Measurements from ENCODE around the gene ELF5. TPM values are rescaled to one million over a fixed set of nuclear protein-coding genes. Genes with fewer than 3 reads are reported as not detected.

The ELF5 gene
- total RNA-seq, 1 experiment from 2014 or later: 0.11 TPM

DNA sequence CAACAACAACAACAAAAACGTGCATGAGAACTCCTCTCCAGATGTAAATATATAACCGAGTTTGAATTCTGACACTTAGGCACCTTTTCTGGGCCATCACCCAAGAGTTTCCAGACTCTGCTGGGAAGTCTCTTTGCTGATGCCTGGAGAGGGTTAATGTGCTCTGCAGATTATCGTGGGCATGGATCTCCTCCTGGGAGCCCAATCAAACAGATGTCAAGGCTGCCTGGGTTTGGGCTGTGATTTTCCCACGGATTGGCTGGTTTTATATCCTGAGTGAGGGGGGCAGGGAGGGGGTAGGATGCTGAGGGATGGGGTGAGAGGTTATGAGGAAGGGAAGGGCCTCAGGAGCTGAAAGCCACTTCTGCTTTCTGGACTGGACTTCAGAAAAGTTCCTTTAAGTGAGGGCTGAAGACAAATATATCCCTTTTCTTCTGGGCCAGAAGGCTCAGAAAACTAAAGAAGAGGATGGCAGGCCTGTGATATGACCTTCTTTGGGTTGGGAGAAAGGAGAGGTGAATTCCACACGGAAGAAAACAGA, 4.2 kb downstream of the ELF5 start:
- intact Hi-C loops (cut with micrococcal nuclease): no loop called here
- no peaks in the 10 kb centered on the region for H3K9me3 ChIP-seq (ENCODE audit: low read length)

DNA sequence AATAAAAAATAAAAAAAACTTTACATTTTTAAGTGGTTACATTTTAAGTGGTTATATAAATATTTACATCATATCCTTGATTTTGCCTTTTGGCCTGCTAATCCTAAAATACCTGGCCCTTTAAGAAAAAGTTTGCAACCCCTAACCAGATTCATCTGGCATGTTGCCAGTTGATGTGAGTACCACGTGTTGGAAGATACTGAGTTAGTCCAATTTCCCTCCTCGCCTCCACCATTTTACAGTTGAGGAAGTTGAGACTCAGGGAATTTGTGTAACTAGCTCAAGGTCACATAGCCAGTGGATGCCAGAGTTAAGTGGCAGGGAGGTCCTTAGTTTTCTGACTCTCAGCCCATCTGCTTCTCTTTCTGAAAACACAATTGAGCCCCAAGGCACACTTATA, 5.1 kb downstream of the ELF5 start:
- Histone ChIP-seq H3K4me3 (ENCODE audit: low read length) (no peak overlapping the region), H3K36me3 (ENCODE audit: low read depth, low read length) (no peaks in the 10 kb centered on the region), H3K79me2 (ENCODE audit: low read length) (no peaks in the 10 kb centered on the region), H3K27me3 (ENCODE audit: low read length) (no peaks in the 10 kb centered on the region), H3K9me3 (ENCODE audit: low read length) (no peaks in the 10 kb centered on the region), H3K4me1 (ENCODE audit: insufficient read depth, low read length) (0 out of 2 replicates have a peak, but pooled peaks cover 3% of the 10 kb centered on the region), H3K4me2 (ENCODE audit: low read length) (no peak overlapping the region), H3F3A (ENCODE audit: low read length, unreplicated experiment) (no peaks in the 10 kb centered on the region), H4K20me1 (ENCODE audit: low read length) (no peaks in the 10 kb centered on the region), H3K9me2 (replicated peaks; ENCODE audit: low read length) (no peaks in the 10 kb centered on the region), H3K9ac (ENCODE audit: low read length) (no peak overlapping the region), H2AFZ (ENCODE audit: low read length) (no peak overlapping the region), H3K27ac (ENCODE audit: low read length) (no peak overlapping the region)
- no peak for TF ChIP-seq EZH2 (IDR thresholded peaks at IDR 0.05; ENCODE audit: low read length, unreplicated experiment)
- no TSS peak for BruUV-seq (replicated peaks)
- intact Hi-C loops (cut with micrococcal nuclease): no loop called here
- ChIA-PET POLR2A (ENCODE audit: unreplicated experiment) (no interaction called here), CTCF (no interaction called here)
- ATAC-seq: no peak
- no peak for DNase-seq

More for the DNA sequence above, 4.2 kb downstream of the ELF5 start:
- H3K4me3 ChIP-seq (ENCODE audit: low read length): no peak overlapping the region
- H3K4me1 ChIP-seq (ENCODE audit: insufficient read depth, low read length): 0 out of 2 replicates have a peak, but pooled peaks cover 7% of the 10 kb centered on the region
- H3K79me2 ChIP-seq (ENCODE audit: low read length): no peaks in the 10 kb centered on the region
- no peaks in the 10 kb centered on the region for H3K36me3 ChIP-seq (ENCODE audit: low read depth, low read length)
- no peak overlapping the region for H3K27ac ChIP-seq (ENCODE audit: low read length)
- TF ChIP-seq EZH2phosphoT487 (IDR thresholded peaks at IDR 0.05; ENCODE audit: borderline replicate concordance, low read length) (no peak), EZH2 (IDR thresholded peaks at IDR 0.05; ENCODE audit: low read length, unreplicated experiment) (no peak)
- TF ChIP-seq, protein P1, sequence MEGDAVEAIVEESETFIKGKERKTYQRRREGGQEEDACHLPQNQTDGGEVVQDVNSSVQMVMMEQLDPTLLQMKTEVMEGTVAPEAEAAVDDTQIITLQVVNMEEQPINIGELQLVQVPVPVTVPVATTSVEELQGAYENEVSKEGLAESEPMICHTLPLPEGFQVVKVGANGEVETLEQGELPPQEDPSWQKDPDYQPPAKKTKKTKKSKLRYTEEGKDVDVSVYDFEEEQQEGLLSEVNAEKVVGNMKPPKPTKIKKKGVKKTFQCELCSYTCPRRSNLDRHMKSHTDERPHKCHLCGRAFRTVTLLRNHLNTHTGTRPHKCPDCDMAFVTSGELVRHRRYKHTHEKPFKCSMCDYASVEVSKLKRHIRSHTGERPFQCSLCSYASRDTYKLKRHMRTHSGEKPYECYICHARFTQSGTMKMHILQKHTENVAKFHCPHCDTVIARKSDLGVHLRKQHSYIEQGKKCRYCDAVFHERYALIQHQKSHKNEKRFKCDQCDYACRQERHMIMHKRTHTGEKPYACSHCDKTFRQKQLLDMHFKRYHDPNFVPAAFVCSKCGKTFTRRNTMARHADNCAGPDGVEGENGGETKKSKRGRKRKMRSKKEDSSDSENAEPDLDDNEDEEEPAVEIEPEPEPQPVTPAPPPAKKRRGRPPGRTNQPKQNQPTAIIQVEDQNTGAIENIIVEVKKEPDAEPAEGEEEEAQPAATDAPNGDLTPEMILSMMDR (conservative IDR thresholded peaks at IDR 0.05; ENCODE audit: low read depth, low read length): no peak
- H2AFZ ChIP-seq (ENCODE audit: low read length): no peak overlapping the region
- no peaks in the 10 kb centered on the region for H3K27me3 ChIP-seq (ENCODE audit: low read length)
- no peak overlapping the region for H3K9ac ChIP-seq (ENCODE audit: low read length)
- H3K9me2 ChIP-seq (replicated peaks; ENCODE audit: low read length): no peaks in the 10 kb centered on the region
- BruUV-seq (replicated peaks): no TSS peak
- CTCF ChIA-PET: no interaction called here
- DNase-seq: no peak
- ATAC-seq: no peak
- no peaks in the 10 kb centered on the region for H3F3A ChIP-seq (ENCODE audit: low read length, unreplicated experiment)
- POLR2A ChIA-PET (ENCODE audit: unreplicated experiment): no interaction called here
- H4K20me1 ChIP-seq (ENCODE audit: low read length): no peaks in the 10 kb centered on the region
- no peak overlapping the region for H3K4me2 ChIP-seq (ENCODE audit: low read length)

DNA sequence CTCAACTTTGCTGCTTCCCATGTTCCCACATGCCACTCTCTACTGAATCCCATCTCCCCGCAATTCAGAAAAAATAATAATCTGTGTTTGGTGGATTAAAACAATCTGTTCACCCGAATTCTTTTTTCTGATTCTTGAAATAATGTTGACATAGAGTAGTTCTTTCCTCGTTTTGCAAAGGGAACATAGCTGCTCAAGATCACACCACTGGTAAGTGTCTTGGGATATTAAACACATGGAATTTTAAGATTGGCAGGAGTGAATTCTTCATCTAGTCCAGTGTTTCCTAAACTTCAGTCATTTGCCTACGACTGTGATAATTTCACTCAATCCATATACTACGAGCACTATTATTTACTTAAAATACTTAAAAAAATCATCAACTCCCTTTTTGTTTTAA, 6.0 kb downstream of the ELF5 start:
- H3K27ac ChIP-seq (ENCODE audit: low read length): no peak overlapping the region
- H3F3A ChIP-seq (ENCODE audit: low read length, unreplicated experiment): no peaks in the 10 kb centered on the region
- no peaks in the 10 kb centered on the region for H3K27me3 ChIP-seq (ENCODE audit: low read length)
- no peaks in the 10 kb centered on the region for H3K9me2 ChIP-seq (replicated peaks; ENCODE audit: low read length)
- TF ChIP-seq, protein P1 (conservative IDR thresholded peaks at IDR 0.05; ENCODE audit: low read depth, low read length): no peak
- no peak for TF ChIP-seq EZH2phosphoT487 (IDR thresholded peaks at IDR 0.05; ENCODE audit: borderline replicate concordance, low read length)
- no peak for TF ChIP-seq EZH2 (IDR thresholded peaks at IDR 0.05; ENCODE audit: low read length, unreplicated experiment)
- H3K4me3 ChIP-seq (ENCODE audit: low read length): no peak overlapping the region
- no peak overlapping the region for H3K9ac ChIP-seq (ENCODE audit: low read length)
- ChIA-PET POLR2A (ENCODE audit: unreplicated experiment) (no interaction called here), CTCF (no interaction called here)
- no peaks in the 10 kb centered on the region for H3K36me3 ChIP-seq (ENCODE audit: low read depth, low read length)
- H3K9me3 ChIP-seq (ENCODE audit: low read length): no peaks in the 10 kb centered on the region
- DNase-seq (no peak), ATAC-seq (no peak)
- H3K4me1 ChIP-seq (ENCODE audit: insufficient read depth, low read length): peaks cover 1% of the 10 kb centered on the region
- BruUV-seq (replicated peaks): no TSS peak
- no peaks in the 10 kb centered on the region for H3K79me2 ChIP-seq (ENCODE audit: low read length)
- H3K4me2 ChIP-seq (ENCODE audit: low read length): no peak overlapping the region
- intact Hi-C loops (cut with micrococcal nuclease): no loop called here
- no peak overlapping the region for H2AFZ ChIP-seq (ENCODE audit: low read length)
- no peaks in the 10 kb centered on the region for H4K20me1 ChIP-seq (ENCODE audit: low read length)
